CD4-positive, alpha-beta memory T cell (primary cell): ENCODE data around the gene GNAL. TPM values are rescaled to one million over a fixed set of nuclear protein-coding genes. Genes with fewer than 3 reads are reported as not detected.

Experiments used
- CTCF ChIA-PET: fragments of 350-600 bp; sonication (Branson Sonifier 250); formaldehyde crosslinking; loops from one replicate; lab custom pipeline; 2021; ENCODE audit warnings: inconsistent platforms; ENCODE audit not compliant: partially characterized antibody; lab: Charles Lee
- POLR2A ChIA-PET: fragments of 350-600 bp; sonication (Branson Sonifier 250); formaldehyde crosslinking; loops from one replicate; lab custom pipeline; 2021; ENCODE audit not compliant: partially characterized antibody; lab: Charles Lee
- DNase-seq, 5 donors: peaks; one replicate each; pipeline versions ENCODE4 v3.0.0 to v3.0.0-alpha.2; 2020 to 2022; ENCODE audit warnings: mixed read lengths in 1 of 5
- H3K27ac ChIP-seq: one replicate; pipeline ENCODE4 v1.7.0; 2013; ENCODE audit warnings: low read depth, low read length
- H3K27me3 ChIP-seq: 2 replicates; pipeline ENCODE4 v1.7.0; 2013; ENCODE audit warnings: mild to moderate bottlenecking, low read length, moderate library complexity; ENCODE audit not compliant: insufficient read depth
- H3K36me3 ChIP-seq: 2 replicates; pipeline ENCODE4 v1.7.0; 2013; ENCODE audit warnings: mild to moderate bottlenecking, low read length, moderate library complexity; ENCODE audit not compliant: insufficient read depth
- H3K4me1 ChIP-seq: 2 replicates; pipeline ENCODE4 v1.7.0; 2013; ENCODE audit warnings: mild to moderate bottlenecking, low read length, moderate library complexity; ENCODE audit not compliant: insufficient read depth
- H3K4me3 ChIP-seq, 2 donors: one replicate each; pipeline ENCODE4 v1.7.0; 2013; ENCODE audit warnings: low read length in 2 of 2, mild to moderate bottlenecking in 1 of 2
- H3K9me3 ChIP-seq, 2 donors: one replicate each; pipeline ENCODE4 v1.7.0; 2013; ENCODE audit warnings: low read length in 2 of 2, control low read depth in 1 of 2; ENCODE audit not compliant: control insufficient read depth in 1 of 2
- H3K27ac Mint-ChIP-seq, 7 donors: one replicate each; pipeline ENCODE4 v1.8.0; 2020 to 2021; ENCODE audit warnings: mixed read lengths in 7 of 7, mild to moderate bottlenecking in 6 of 7, inconsistent platforms in 3 of 7, moderate library complexity in 3 of 7
- H3K27me3 Mint-ChIP-seq, 2 donors: one replicate each; pipeline ENCODE4 v1.8.0; 2020 to 2021; ENCODE audit warnings: mixed read lengths in 2 of 2
- H3K36me3 Mint-ChIP-seq, 2 donors: one replicate each; pipeline ENCODE4 v1.8.0; 2020 to 2021; ENCODE audit warnings: mixed read lengths in 2 of 2, inconsistent platforms in 1 of 2, mild to moderate bottlenecking in 1 of 2
- H3K4me1 Mint-ChIP-seq, 4 donors: one replicate each; pipeline ENCODE4 v1.8.0; 2020 to 2021; ENCODE audit warnings: mixed read lengths in 4 of 4, mild to moderate bottlenecking in 1 of 4
- H3K4me3 Mint-ChIP-seq, 8 donors: one replicate each; pipeline ENCODE4 v1.8.0; 2020 to 2021; ENCODE audit warnings: mixed read lengths in 8 of 8, mild to moderate bottlenecking in 7 of 8, moderate library complexity in 6 of 8, inconsistent platforms in 3 of 8
- H3K9me3 Mint-ChIP-seq, 8 donors: one replicate each; pipeline ENCODE4 v1.8.0; 2020 to 2021; ENCODE audit warnings: mixed read lengths in 8 of 8, mild to moderate bottlenecking in 5 of 8, inconsistent platforms in 3 of 8, moderate library complexity in 1 of 8
- intact Hi-C: fragments of 100-400 bp; cut with micrococcal nuclease; formaldehyde crosslinking; loops from one replicate; pipeline ENCODE4 v1.15.1; 2023
- polyA plus RNA-seq, 2 donors: library from polyadenylated mRNA; unstranded; fragments of 300-500 nt; fragmentation: Illumina TruSeq; gene quantifications; one replicate each; pipeline ENCODE4 v1.2.3, GENCODE V29; 2021
- total RNA-seq, 2 experiments: library from RNA; stranded (reverse); gene quantifications; one replicate each; pipeline ENCODE4 v1.2.3, GENCODE V29; 2021

The GNAL gene
- total and polyA plus RNA-seq, 4 experiments from 2014 or later, result 0.20 to 0.33 (median 0.26) TPM; not detected in 1

DNA sequence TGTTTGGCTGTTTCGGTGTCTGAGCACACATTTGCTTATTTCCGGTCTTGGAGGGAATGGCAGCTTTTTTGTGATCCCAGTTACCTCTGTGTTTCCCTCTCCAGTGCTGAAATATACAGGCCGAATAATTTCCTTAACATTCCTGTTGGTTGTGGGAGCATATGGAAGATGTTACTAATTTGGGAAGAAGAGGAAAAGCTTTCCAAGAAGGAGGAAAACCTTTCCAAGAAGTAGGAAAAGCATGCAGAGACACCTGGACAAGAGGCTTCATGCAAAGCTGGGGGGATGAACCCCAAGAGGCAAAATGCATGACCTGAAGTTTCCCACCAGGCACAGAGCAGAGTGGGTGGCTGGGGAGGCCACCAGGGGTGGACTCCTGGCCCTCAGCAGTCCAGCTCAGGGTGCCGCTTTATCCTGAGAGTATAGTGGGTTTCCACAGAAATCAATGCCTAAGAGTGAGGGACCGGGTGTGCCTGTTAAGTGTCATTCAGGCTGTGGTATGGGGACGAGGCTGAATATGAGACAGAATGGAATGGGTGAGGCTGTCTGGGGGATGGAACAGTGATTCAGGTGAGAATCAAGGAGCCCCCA lies 25.5 kb upstream of the GNAL start:
- Mint-ChIP-seq H3K36me3 (no peaks in the 10 kb centered on the region), H3K27ac (no peak overlapping the region)

GRCh38 chr18:11664286-11664685 lies 24.8 kb upstream of the GNAL start:
- H3K27me3 ChIP-seq, result no peaks in the 10 kb centered on the region
- H3K9me3 Mint-ChIP-seq, result no peaks in the 10 kb centered on the region
- DNase-seq, result no peak
- H3K36me3 Mint-ChIP-seq, result no peaks in the 10 kb centered on the region
- H3K4me3 ChIP-seq, result no peak overlapping the region
- H3K27me3 Mint-ChIP-seq, result peaks cover 2 to 3% of the 10 kb centered on the region in 2 donors
- H3K4me3 Mint-ChIP-seq, result no peak overlapping the region
- H3K27ac Mint-ChIP-seq, result no peak overlapping the region
- no peaks in the 10 kb centered on the region for H3K4me1 Mint-ChIP-seq
- no peak overlapping the region for H3K27ac ChIP-seq
- CTCF ChIA-PET, result no interaction called here
- H3K4me1 ChIP-seq, result no peaks in the 10 kb centered on the region
- H3K36me3 ChIP-seq, result no peaks in the 10 kb centered on the region
- intact Hi-C loops, result no loop called here
- H3K9me3 ChIP-seq, result no peaks in the 10 kb centered on the region
- POLR2A ChIA-PET, result no interaction called here

More for the DNA sequence above, 25.5 kb upstream of the GNAL start:
- ChIA-PET CTCF (no interaction called here), POLR2A (no interaction called here)
- Histone ChIP-seq H3K4me1 (no peaks in the 10 kb centered on the region), H3K9me3 (no peaks in the 10 kb centered on the region), H3K27ac (no peak overlapping the region), H3K36me3 (no peaks in the 10 kb centered on the region), H3K4me3 (no peak overlapping the region), H3K27me3 (no peaks in the 10 kb centered on the region)
- Mint-ChIP-seq H3K4me1 (no peaks in the 10 kb centered on the region), H3K27me3 (peaks cover 5% of the 10 kb centered on the region in 2 donors), H3K4me3 (no peak overlapping the region), H3K9me3 (no peaks in the 10 kb centered on the region)
- no peak for DNase-seq
- intact Hi-C loops, result no loop called here

DNA sequence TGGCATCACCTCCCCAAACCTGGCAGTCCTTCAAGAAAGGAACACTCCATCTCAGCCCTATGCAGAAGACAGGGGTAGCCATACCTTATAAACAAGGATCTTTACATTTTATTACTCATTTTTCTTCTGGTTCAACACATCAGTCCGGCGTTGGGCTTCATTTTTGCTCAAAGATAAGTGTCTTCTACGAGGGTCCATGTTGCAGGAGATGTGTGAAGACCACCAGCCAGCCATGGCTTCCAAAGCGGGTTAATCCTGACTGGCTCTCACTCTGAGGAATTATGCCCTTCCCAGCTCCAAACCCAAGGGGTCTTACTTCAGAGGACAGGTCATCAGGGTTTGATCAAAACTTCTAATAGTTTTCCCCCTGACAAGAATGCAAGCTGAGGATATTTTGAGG lies 23.9 kb upstream of the GNAL start:
- ChIA-PET POLR2A (no interaction called here), CTCF (interaction anchor here (1.1 kb wide), 1 partner anchor 9 kb away, joined by 3 read pairs; no protein-coding TSS in a partner anchor)
- Mint-ChIP-seq H3K4me1 (no peaks in the 10 kb centered on the region), H3K9me3 (no peaks in the 10 kb centered on the region), H3K27me3 (peaks cover 2 to 6% of the 10 kb centered on the region in 2 donors), H3K4me3 (no peak overlapping the region), H3K27ac (no peak overlapping the region), H3K36me3 (no peaks in the 10 kb centered on the region)
- Histone ChIP-seq H3K27me3 (no peaks in the 10 kb centered on the region), H3K9me3 (no peaks in the 10 kb centered on the region), H3K4me3 (no peak overlapping the region), H3K36me3 (no peaks in the 10 kb centered on the region), H3K4me1 (no peaks in the 10 kb centered on the region), H3K27ac (no peak overlapping the region)
- intact Hi-C loops, result no loop called here
- no peak for DNase-seq

- ChIA-PET POLR2A (no interaction called here), CTCF (interaction anchor here (1.1 kb wide), 2 partner anchors 9 to 11 kb away, joined by 3 read pairs; no protein-coding TSS in a partner anchor)
- peaks cover 2 to 4% of the 10 kb centered on the region in 2 donors for H3K27me3 Mint-ChIP-seq
- DNase-seq, result no peak
- Histone ChIP-seq H3K36me3 (no peaks in the 10 kb centered on the region), H3K27ac (no peak overlapping the region), H3K27me3 (no peaks in the 10 kb centered on the region), H3K9me3 (no peaks in the 10 kb centered on the region), H3K4me1 (no peaks in the 10 kb centered on the region), H3K4me3 (no peak overlapping the region)
- H3K36me3 Mint-ChIP-seq, result no peaks in the 10 kb centered on the region
- H3K4me3 Mint-ChIP-seq, result no peak overlapping the region
- no peaks in the 10 kb centered on the region for H3K4me1 Mint-ChIP-seq
- intact Hi-C loops, result no loop called here
- no peak overlapping the region for H3K27ac Mint-ChIP-seq
- H3K9me3 Mint-ChIP-seq, result no peaks in the 10 kb centered on the region
Observed at GRCh38 chr18:11665587-11665986, 23.5 kb upstream of the GNAL start.

GRCh38 chr18:11666176-11666575 lies 22.9 kb upstream of the GNAL start:
- no peaks in the 10 kb centered on the region for H3K4me1 ChIP-seq
- no peak overlapping the region for H3K27ac ChIP-seq
- H3K4me3 Mint-ChIP-seq, result no peak overlapping the region
- CTCF ChIA-PET, result interaction anchor here (1.1 kb wide), 2 partner anchors 10 to 11 kb away, joined by 3 read pairs; no protein-coding TSS in a partner anchor
- no peak overlapping the region for H3K27ac Mint-ChIP-seq
- POLR2A ChIA-PET, result no interaction called here
- no peaks in the 10 kb centered on the region for H3K4me1 Mint-ChIP-seq
- H3K9me3 ChIP-seq, result no peaks in the 10 kb centered on the region
- H3K27me3 Mint-ChIP-seq, result peaks cover 2 to 5% of the 10 kb centered on the region in 2 donors
- H3K4me3 ChIP-seq, result no peak overlapping the region
- no peaks in the 10 kb centered on the region for H3K36me3 Mint-ChIP-seq
- H3K9me3 Mint-ChIP-seq, result no peaks in the 10 kb centered on the region
- H3K36me3 ChIP-seq, result no peaks in the 10 kb centered on the region
- H3K27me3 ChIP-seq, result no peaks in the 10 kb centered on the region
- DNase-seq, result no peak
- intact Hi-C loops, result no loop called here

DNA sequence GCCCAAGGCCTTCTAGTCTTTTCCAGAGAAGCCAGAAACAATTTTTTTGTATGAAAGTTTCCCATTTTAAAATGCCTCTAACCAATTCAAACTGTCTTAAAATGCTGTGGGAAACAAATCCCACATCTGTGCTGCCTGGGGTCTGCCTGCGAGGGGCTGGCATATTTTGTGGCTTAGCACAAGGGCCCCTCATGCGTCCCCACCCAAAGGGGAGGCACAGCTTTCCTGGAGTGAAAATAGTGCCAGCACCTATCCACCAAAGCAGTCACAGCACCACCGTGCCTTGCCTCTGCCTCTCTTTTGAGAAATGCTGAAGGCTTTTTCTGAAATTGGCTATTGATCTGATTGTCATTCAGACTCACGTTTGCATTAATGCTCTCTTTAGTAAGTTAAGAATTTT lies 22.2 kb upstream of the GNAL start:
- H3K27ac ChIP-seq, result no peak overlapping the region
- Mint-ChIP-seq H3K9me3 (no peaks in the 10 kb centered on the region), H3K4me3 (no peak overlapping the region), H3K36me3 (no peaks in the 10 kb centered on the region), H3K4me1 (no peaks in the 10 kb centered on the region), H3K27ac (no peak overlapping the region), H3K27me3 (peaks cover 5 to 6% of the 10 kb centered on the region in 2 donors)
- POLR2A ChIA-PET, result no interaction called here
- H3K36me3 ChIP-seq, result no peaks in the 10 kb centered on the region
- no peak for DNase-seq
- H3K9me3 ChIP-seq, result no peaks in the 10 kb centered on the region
- CTCF ChIA-PET, result interaction anchor here (1.1 kb wide), 1 partner anchor 12 kb away, joined by 3 read pairs; no protein-coding TSS in a partner anchor
- no peaks in the 10 kb centered on the region for H3K27me3 ChIP-seq
- no peak overlapping the region for H3K4me3 ChIP-seq
- H3K4me1 ChIP-seq, result no peaks in the 10 kb centered on the region
- intact Hi-C loops, result no loop called here

DNA sequence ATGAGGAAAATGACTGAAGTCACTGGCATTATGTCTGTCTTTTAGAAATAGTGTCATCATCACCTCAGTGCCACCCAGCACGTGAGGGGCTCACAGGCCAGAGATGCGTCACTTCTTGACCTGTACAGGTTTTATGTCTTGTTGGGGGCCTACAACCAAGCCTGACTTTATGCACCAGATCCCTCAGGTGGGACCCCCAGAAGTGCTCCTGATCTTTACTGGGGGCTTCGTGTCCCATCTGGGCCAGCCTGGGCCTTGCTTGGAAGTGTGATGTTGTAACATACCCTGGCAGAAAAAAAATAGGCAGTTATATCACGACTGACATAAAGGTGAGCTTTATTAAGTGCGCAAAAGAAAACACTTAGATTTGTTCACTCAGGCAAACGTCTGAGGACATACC lies 21.5 kb upstream of the GNAL start:
- H3K36me3 ChIP-seq, result no peaks in the 10 kb centered on the region
- H3K27me3 ChIP-seq, result no peaks in the 10 kb centered on the region
- Mint-ChIP-seq H3K4me1 (no peaks in the 10 kb centered on the region), H3K4me3 (no peak overlapping the region), H3K36me3 (no peaks in the 10 kb centered on the region), H3K27me3 (peaks cover 6 to 7% of the 10 kb centered on the region in 2 donors), H3K27ac (no peak overlapping the region), H3K9me3 (no peaks in the 10 kb centered on the region)
- no peak overlapping the region for H3K4me3 ChIP-seq
- intact Hi-C loops, result no loop called here
- H3K9me3 ChIP-seq, result no peaks in the 10 kb centered on the region
- CTCF ChIA-PET, result interaction anchor here (1.2 kb wide), 1 partner anchor 12 kb away, joined by 3 read pairs; no protein-coding TSS in a partner anchor
- no peaks in the 10 kb centered on the region for H3K4me1 ChIP-seq
- no peak for DNase-seq
- no peak overlapping the region for H3K27ac ChIP-seq
- POLR2A ChIA-PET, result no interaction called here
